HL-60 (cell line): ENCODE results near the gene XAF1.

Experiments used
- DNase-seq, 2 experiments: peaks; one replicate each; pipeline ENCODE4 v3.0.0-alpha.2; 2010 to 2020; ENCODE audit warnings: low read depth in 1 of 2, low spot score in 1 of 2
- H3K27ac ChIP-seq: fragments of 250-450 bp; sonication (Bioruptor Pico); replicated peaks from 2 replicates; pipeline ENCODE4 v1.5.1; 2020; ENCODE audit warnings: mild to moderate bottlenecking, moderate library complexity
- H3K27me3 ChIP-seq: fragments of 250-450 bp; sonication (Bioruptor Pico); 2 replicates; pipeline ENCODE4 v1.5.1; 2021; ENCODE audit warnings: mild to moderate bottlenecking, moderate library complexity; ENCODE audit not compliant: insufficient read depth, poor library complexity, severe bottlenecking
- H3K4me3 ChIP-seq: replicated peaks from 2 replicates; pipeline ENCODE4 v1.5.1; 2011; ENCODE audit warnings: mild to moderate bottlenecking, control low read depth, low read length; ENCODE audit not compliant: insufficient read depth
- CTCF ChIP-seq: IDR thresholded peaks from one replicate; pipeline ENCODE4 v1.5.1; 2011; ENCODE audit warnings: low read length, control low read depth, inconsistent platforms; ENCODE audit not compliant: insufficient read depth
- GABPA ChIP-seq: IDR thresholded peaks from 2 replicates; pipeline ENCODE4 v1.6.1; 2012; ENCODE audit warnings: low read depth
- POLR2AphosphoS5 ChIP-seq: IDR thresholded peaks from 2 replicates; pipeline ENCODE4 v1.6.1; 2012; ENCODE audit warnings: low read depth
- SPI1 ChIP-seq: IDR thresholded peaks from 2 replicates; pipeline ENCODE4 v1.6.1; 2012; ENCODE audit warnings: low read depth, mild to moderate bottlenecking, borderline replicate concordance
- TF ChIP-seq, protein P1 (sequence below): IDR thresholded peaks from 2 replicates; pipeline ENCODE4 v1.6.1; 2012; ENCODE audit warnings: low read depth; ENCODE audit not compliant: insufficient replicate concordance

Gene XAF1

GRCh38 chr17:6757747-6758146 is 1.9 kb downstream of the XAF1 start:
- H3K27ac ChIP-seq: no peak overlapping the region
- TF ChIP-seq, protein P1, sequence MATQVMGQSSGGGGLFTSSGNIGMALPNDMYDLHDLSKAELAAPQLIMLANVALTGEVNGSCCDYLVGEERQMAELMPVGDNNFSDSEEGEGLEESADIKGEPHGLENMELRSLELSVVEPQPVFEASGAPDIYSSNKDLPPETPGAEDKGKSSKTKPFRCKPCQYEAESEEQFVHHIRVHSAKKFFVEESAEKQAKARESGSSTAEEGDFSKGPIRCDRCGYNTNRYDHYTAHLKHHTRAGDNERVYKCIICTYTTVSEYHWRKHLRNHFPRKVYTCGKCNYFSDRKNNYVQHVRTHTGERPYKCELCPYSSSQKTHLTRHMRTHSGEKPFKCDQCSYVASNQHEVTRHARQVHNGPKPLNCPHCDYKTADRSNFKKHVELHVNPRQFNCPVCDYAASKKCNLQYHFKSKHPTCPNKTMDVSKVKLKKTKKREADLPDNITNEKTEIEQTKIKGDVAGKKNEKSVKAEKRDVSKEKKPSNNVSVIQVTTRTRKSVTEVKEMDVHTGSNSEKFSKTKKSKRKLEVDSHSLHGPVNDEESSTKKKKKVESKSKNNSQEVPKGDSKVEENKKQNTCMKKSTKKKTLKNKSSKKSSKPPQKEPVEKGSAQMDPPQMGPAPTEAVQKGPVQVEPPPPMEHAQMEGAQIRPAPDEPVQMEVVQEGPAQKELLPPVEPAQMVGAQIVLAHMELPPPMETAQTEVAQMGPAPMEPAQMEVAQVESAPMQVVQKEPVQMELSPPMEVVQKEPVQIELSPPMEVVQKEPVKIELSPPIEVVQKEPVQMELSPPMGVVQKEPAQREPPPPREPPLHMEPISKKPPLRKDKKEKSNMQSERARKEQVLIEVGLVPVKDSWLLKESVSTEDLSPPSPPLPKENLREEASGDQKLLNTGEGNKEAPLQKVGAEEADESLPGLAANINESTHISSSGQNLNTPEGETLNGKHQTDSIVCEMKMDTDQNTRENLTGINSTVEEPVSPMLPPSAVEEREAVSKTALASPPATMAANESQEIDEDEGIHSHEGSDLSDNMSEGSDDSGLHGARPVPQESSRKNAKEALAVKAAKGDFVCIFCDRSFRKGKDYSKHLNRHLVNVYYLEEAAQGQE: no peak
- TF ChIP-seq CTCF: no peak
- DNase-seq: no peak
- no peak overlapping the region for H3K4me3 ChIP-seq
- H3K27me3 ChIP-seq: no peaks in the 10 kb centered on the region

GRCh38 chr17:6761779-6762178 is 5.9 kb downstream of the XAF1 start:
- Histone ChIP-seq H3K27me3 (no peaks in the 10 kb centered on the region), H3K4me3 (no peak overlapping the region), H3K27ac (no peak overlapping the region)
- TF ChIP-seq POLR2AphosphoS5 (no peak), GABPA (no peak), CTCF (no peak), SPI1 (no peak)
- TF ChIP-seq, protein P1: no peak
- DNase-seq: no peak

- TF ChIP-seq, protein P1: no peak
- TF ChIP-seq POLR2AphosphoS5: no peak
- no peak for TF ChIP-seq GABPA
- TF ChIP-seq SPI1: no peak
- TF ChIP-seq CTCF: no peak
- DNase-seq: no peak
- no peak overlapping the region for H3K27ac ChIP-seq
- H3K4me3 ChIP-seq: no peak overlapping the region
- H3K27me3 ChIP-seq: no peaks in the 10 kb centered on the region
Observed at GRCh38 chr17:6768447-6768846, 12.6 kb downstream of the XAF1 start.
